WTC11 (cell line): ENCODE data around the gene KBTBD12. TPM values are rescaled to one million over a fixed set of nuclear protein-coding genes. Genes with fewer than 3 reads are reported as not detected.

ENCODE experiments used
- ATAC-seq: fragments of 200-7000 bp; cut with Tn5 transposase; 2 replicates; pipeline ENCODE4 v1.10.0; 2021; ENCODE audit warnings: mild to moderate bottlenecking, moderate library complexity
- CTCF ChIA-PET: fragments of 300-600 bp; sonication (Branson Sonifier 250); formaldehyde crosslinking; loops from one replicate; lab custom pipeline; 2021; ENCODE audit warnings: antibody characterized with exemption; lab: Charles Lee
- POLR2A ChIA-PET: fragments of 350-600 bp; sonication (Branson Sonifier 250); formaldehyde crosslinking; loops from one replicate; lab custom pipeline; 2021; ENCODE audit warnings: antibody characterized with exemption; lab: Charles Lee
- DNase-seq: peaks from one replicate; pipeline ENCODE4 v3.0.0; 2021; ENCODE audit warnings: low spot score
- H3K27ac Mint-ChIP-seq: 2 replicates; pipeline ENCODE4 v1.8.0; 2021; ENCODE audit warnings: mixed read lengths
- H3K27me3 Mint-ChIP-seq: 2 replicates; pipeline ENCODE4 v1.8.0; 2021; ENCODE audit warnings: low read depth, mild to moderate bottlenecking, moderate library complexity, mixed read lengths
- H3K36me3 Mint-ChIP-seq: 2 replicates; pipeline ENCODE4 v1.8.0; 2021; ENCODE audit warnings: mixed read lengths
- H3K4me1 Mint-ChIP-seq: 2 replicates; pipeline ENCODE4 v1.8.0; 2022; ENCODE audit warnings: mixed read lengths
- H3K4me3 Mint-ChIP-seq: 2 replicates; pipeline ENCODE4 v1.8.0; 2021; ENCODE audit warnings: mild to moderate bottlenecking, moderate library complexity, mixed read lengths
- H3K9me3 Mint-ChIP-seq: 2 replicates; pipeline ENCODE4 v1.8.0; 2021; ENCODE audit warnings: mixed read lengths
- ATF3 ChIP-seq: sonication (generic); formaldehyde crosslinking; conservative IDR thresholded peaks from 2 replicates; pipeline ENCODE4 v1.8.1; 2022; ENCODE audit warnings: mild to moderate bottlenecking, missing genetic modification reagents
- CREB1 ChIP-seq: sonication (generic); formaldehyde crosslinking; IDR thresholded peaks from 2 replicates; pipeline ENCODE4 v1.8.0; 2023; ENCODE audit warnings: mild to moderate bottlenecking, missing genetic modification reagents
- E2F4 ChIP-seq: sonication (generic); formaldehyde crosslinking; IDR thresholded peaks from 2 replicates; pipeline ENCODE4 v1.8.1; 2022; ENCODE audit warnings: low read depth, mild to moderate bottlenecking, moderate library complexity, missing genetic modification reagents, borderline replicate concordance
- ELF4 ChIP-seq: sonication (generic); formaldehyde crosslinking; IDR thresholded peaks from 2 replicates; pipeline ENCODE4 v1.8.1; 2022; ENCODE audit warnings: low read depth, mild to moderate bottlenecking, moderate library complexity, missing genetic modification reagents
- ERG ChIP-seq: fragments of 250-450 bp; sonication (Bioruptor Pico); IDR thresholded peaks from 2 replicates; pipeline ENCODE4 v1.8.0; 2021; ENCODE audit warnings: mild to moderate bottlenecking
- ETV6 ChIP-seq: sonication (generic); formaldehyde crosslinking; IDR thresholded peaks from 2 replicates; pipeline ENCODE4 v1.8.1; 2022; ENCODE audit warnings: mild to moderate bottlenecking, missing genetic modification reagents
- FOXJ3 ChIP-seq: sonication (generic); formaldehyde crosslinking; IDR thresholded peaks from 2 replicates; pipeline ENCODE4 v1.9.0; 2021; ENCODE audit warnings: missing genetic modification reagents, mild to moderate bottlenecking, borderline replicate concordance
- FOXP1 ChIP-seq: sonication (generic); formaldehyde crosslinking; IDR thresholded peaks from 2 replicates; pipeline ENCODE4 v1.8.0; 2022; ENCODE audit warnings: missing genetic modification reagents, mild to moderate bottlenecking, moderate library complexity, borderline replicate concordance
- GTF2I ChIP-seq: fragments of 250-450 bp; sonication (Bioruptor Pico); conservative IDR thresholded peaks from 2 replicates; pipeline ENCODE4 v1.4.0; 2021; ENCODE audit warnings: mild to moderate bottlenecking
- IRF1 ChIP-seq: sonication (generic); formaldehyde crosslinking; IDR thresholded peaks from 2 replicates; pipeline ENCODE4 v1.8.0; 2023; ENCODE audit warnings: missing genetic modification reagents
- JAZF1 ChIP-seq: fragments of 250-450 bp; sonication (Bioruptor Pico); IDR thresholded peaks from 2 replicates; pipeline ENCODE4 v1.9.0; 2021; ENCODE audit warnings: moderate library complexity, mild to moderate bottlenecking, inconsistent platforms
- NFATC4 ChIP-seq: fragments of 250-450 bp; sonication (Bioruptor Pico); IDR thresholded peaks from 2 replicates; pipeline ENCODE4 v1.9.0; 2021; ENCODE audit warnings: mild to moderate bottlenecking
- NFYB ChIP-seq: sonication (generic); formaldehyde crosslinking; conservative IDR thresholded peaks from 2 replicates; pipeline ENCODE4 v1.8.0; 2022; ENCODE audit warnings: low read depth, missing genetic modification reagents
- PREB ChIP-seq: sonication (generic); formaldehyde crosslinking; IDR thresholded peaks from 2 replicates; pipeline ENCODE4 v1.8.1; 2022; ENCODE audit warnings: mild to moderate bottlenecking, missing genetic modification reagents, moderate library complexity, borderline replicate concordance
- PRRX2 ChIP-seq: fragments of 250-450 bp; sonication (Bioruptor Pico); IDR thresholded peaks from 2 replicates; pipeline ENCODE4 v1.8.0; 2021; ENCODE audit warnings: mild to moderate bottlenecking
- RORB ChIP-seq: fragments of 250-450 bp; sonication (Bioruptor Pico); IDR thresholded peaks from 2 replicates; pipeline ENCODE4 v1.9.0; 2021; ENCODE audit warnings: mild to moderate bottlenecking
- SMAD3 ChIP-seq: sonication (generic); formaldehyde crosslinking; IDR thresholded peaks from 2 replicates; pipeline ENCODE4 v1.8.0; 2022; ENCODE audit warnings: missing genetic modification reagents, mild to moderate bottlenecking, borderline replicate concordance
- STAT6 ChIP-seq: sonication (generic); formaldehyde crosslinking; conservative IDR thresholded peaks from 2 replicates; pipeline ENCODE4 v1.8.1; 2023; ENCODE audit warnings: mild to moderate bottlenecking, low read depth, missing genetic modification reagents, moderate library complexity
- TEAD1 ChIP-seq: sonication (generic); formaldehyde crosslinking; IDR thresholded peaks from 2 replicates; pipeline ENCODE4 v1.8.0; 2022; ENCODE audit warnings: mild to moderate bottlenecking, missing genetic modification reagents
- USF2 ChIP-seq: sonication (generic); formaldehyde crosslinking; IDR thresholded peaks from 2 replicates; pipeline ENCODE4 v1.8.1; 2023; ENCODE audit warnings: mild to moderate bottlenecking, missing genetic modification reagents, moderate library complexity
- ZNF138 ChIP-seq: sonication (generic); formaldehyde crosslinking; conservative IDR thresholded peaks from 2 replicates; pipeline ENCODE4 v1.8.1; 2022; ENCODE audit warnings: mild to moderate bottlenecking, moderate library complexity, missing genetic modification reagents
- ZNF512 ChIP-seq: sonication (generic); formaldehyde crosslinking; IDR thresholded peaks from 2 replicates; pipeline ENCODE4 v1.8.1; 2022; ENCODE audit warnings: missing genetic modification reagents, borderline replicate concordance
- ZNF671 ChIP-seq: fragments of 250-450 bp; sonication (Bioruptor Pico); IDR thresholded peaks from 2 replicates; pipeline ENCODE4 v1.8.0; 2021; ENCODE audit warnings: mild to moderate bottlenecking
- total RNA-seq: library from RNA; stranded (reverse); gene quantifications from 3 replicates; pipeline ENCODE4 v1.2.3, GENCODE V29; 2021

KBTBD12 gene
- total RNA-seq, 1 experiment from 2014 or later, result 0.22 TPM

- H3K36me3 Mint-ChIP-seq, result peaks cover 5% of the 10 kb centered on the region; the same call in 1 of the 2 replicates
- no peak for DNase-seq
- H3K4me3 Mint-ChIP-seq, result no peak overlapping the region
- no peak overlapping the region for H3K27ac Mint-ChIP-seq
- no peak for ATAC-seq
- H3K4me1 Mint-ChIP-seq, result no peaks in the 10 kb centered on the region
- H3K9me3 Mint-ChIP-seq, result peaks cover 6% of the 10 kb centered on the region; the same call in 1 of the 2 replicates
- no peak for TF ChIP-seq IRF1 (CRISPR knock-in tag)
- TF ChIP-seq USF2 (CRISPR knock-in tag), result no peak
- no peak for TF ChIP-seq NFYB
- TF ChIP-seq PREB (CRISPR knock-in tag), result no peak
- no peak for TF ChIP-seq ZNF138 (CRISPR knock-in tag)
- no peak for TF ChIP-seq ERG
- no peak for TF ChIP-seq FOXJ3 (CRISPR knock-in tag)
- no peak for TF ChIP-seq ATF3
- no peak for TF ChIP-seq RORB
- no peak for TF ChIP-seq FOXP1 (CRISPR knock-in tag)
- no peak for TF ChIP-seq CREB1
- TF ChIP-seq NFATC4 (CRISPR knock-in tag), result no peak
- no peak for TF ChIP-seq ELF4 (CRISPR knock-in tag)
- TF ChIP-seq PRRX2 (CRISPR knock-in tag), result no peak
- no peak for TF ChIP-seq ZNF671 (CRISPR knock-in tag)
- TF ChIP-seq TEAD1 (CRISPR knock-in tag), result no peak
- ChIA-PET POLR2A (no interaction called here), CTCF (interaction anchor here (0.6 kb wide), 1 partner anchor 331 kb away, joined by 3 read pairs; no protein-coding TSS in a partner anchor)
- H3K27me3 Mint-ChIP-seq, result peaks cover 4% of the 10 kb centered on the region
These were observed 106.8 kb downstream of the KBTBD12 start for GRCh38 chr3:128021768-128022372.

- H3K36me3 Mint-ChIP-seq, result no peaks in the 10 kb centered on the region
- ChIA-PET POLR2A (no interaction called here), CTCF (interaction anchor here (1.0 to 1.6 kb wide), 2 partner anchors 9 to 62 kb away, joined by 3 to 4 read pairs; no protein-coding TSS in a partner anchor)
- DNase-seq (no peak), ATAC-seq (no peak)
- H3K27me3 Mint-ChIP-seq, result peaks cover 10% of the 10 kb centered on the region
- H3K4me1 Mint-ChIP-seq, result no peaks in the 10 kb centered on the region
- H3K27ac Mint-ChIP-seq, result no peak overlapping the region
- TF ChIP-seq JAZF1 (CRISPR knock-in tag) (no peak), ZNF671 (CRISPR knock-in tag) (no peak), GTF2I (CRISPR knock-in tag) (no peak)
- no peak overlapping the region for H3K4me3 Mint-ChIP-seq
- no peaks in the 10 kb centered on the region for H3K9me3 Mint-ChIP-seq
These were observed 118.1 kb downstream of the KBTBD12 start for GRCh38 chr3:128033102-128033501.

- ATAC-seq (no peak), DNase-seq (no peak)
- H3K4me3 Mint-ChIP-seq, result no peak overlapping the region
- no peaks in the 10 kb centered on the region for H3K36me3 Mint-ChIP-seq
- CTCF ChIA-PET, result no interaction called here
- POLR2A ChIA-PET, result interaction anchor here (0.5 kb wide), 1 partner anchor 1929 kb away, joined by 3 read pairs; no protein-coding TSS in a partner anchor
- H3K4me1 Mint-ChIP-seq, result no peaks in the 10 kb centered on the region
- no peak overlapping the region for H3K27ac Mint-ChIP-seq
- peaks cover 15% of the 10 kb centered on the region for H3K27me3 Mint-ChIP-seq
- no peaks in the 10 kb centered on the region for H3K9me3 Mint-ChIP-seq
- TF ChIP-seq E2F4 (no peak), ETV6 (CRISPR knock-in tag) (no peak), STAT6 (CRISPR knock-in tag) (no peak), FOXJ3 (CRISPR knock-in tag) (no peak), SMAD3 (no peak), ZNF512 (CRISPR knock-in tag) (no peak), CREB1 (no peak)
These were observed 121.1 kb downstream of the KBTBD12 start for GRCh38 chr3:128036119-128036518.
